Measurements from ENCODE around the gene SPAG8. TPM values are rescaled to one million over a fixed set of nuclear protein-coding genes. Genes with fewer than 3 reads are reported as not detected.

Gene SPAG8
- total and polyA plus RNA-seq, 10 of the 15 experiments (the other 5 are each of a cell fraction or from before 2014, with no cell fraction given), result 0.40 to 1.1 (median 0.72) TPM

GRCh38 chr9:35829084-35829763, 17.2 kb upstream of the SPAG8 start, which contains the start of gene TMEM8B (continued):
- TF ChIP-seq BCL3 (IDR thresholded peaks at IDR 0.05; ENCODE audit: borderline replicate concordance, insufficient read depth, low read depth, low read length, poor library complexity, severe bottlenecking), result no peak
- TF ChIP-seq POLR2A (IDR thresholded peaks at IDR 0.05; ENCODE audit: low read depth, low read length), result peak; percentile 76
- TF ChIP-seq NR2F1 (conservative IDR thresholded peaks at IDR 0.05), result 0 out of 2 replicates have a peak, but pooled peaks have one; percentile 16
- TF ChIP-seq BCL11A (IDR thresholded peaks at IDR 0.05; ENCODE audit: low read depth, low read length), result no peak
- 0 out of 2 replicates have a peak, but pooled peaks have one; percentile 42 for TF ChIP-seq BACH1 (IDR thresholded peaks at IDR 0.05; ENCODE audit: borderline replicate concordance)
- TF ChIP-seq, protein P1, sequence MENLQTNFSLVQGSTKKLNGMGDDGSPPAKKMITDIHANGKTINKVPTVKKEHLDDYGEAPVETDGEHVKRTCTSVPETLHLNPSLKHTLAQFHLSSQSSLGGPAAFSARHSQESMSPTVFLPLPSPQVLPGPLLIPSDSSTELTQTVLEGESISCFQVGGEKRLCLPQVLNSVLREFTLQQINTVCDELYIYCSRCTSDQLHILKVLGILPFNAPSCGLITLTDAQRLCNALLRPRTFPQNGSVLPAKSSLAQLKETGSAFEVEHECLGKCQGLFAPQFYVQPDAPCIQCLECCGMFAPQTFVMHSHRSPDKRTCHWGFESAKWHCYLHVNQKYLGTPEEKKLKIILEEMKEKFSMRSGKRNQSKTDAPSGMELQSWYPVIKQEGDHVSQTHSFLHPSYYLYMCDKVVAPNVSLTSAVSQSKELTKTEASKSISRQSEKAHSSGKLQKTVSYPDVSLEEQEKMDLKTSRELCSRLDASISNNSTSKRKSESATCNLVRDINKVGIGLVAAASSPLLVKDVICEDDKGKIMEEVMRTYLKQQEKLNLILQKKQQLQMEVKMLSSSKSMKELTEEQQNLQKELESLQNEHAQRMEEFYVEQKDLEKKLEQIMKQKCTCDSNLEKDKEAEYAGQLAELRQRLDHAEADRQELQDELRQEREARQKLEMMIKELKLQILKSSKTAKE (IDR thresholded peaks at IDR 0.05; ENCODE audit: low read depth, poor library complexity, severe bottlenecking), result no peak
- no peak for TF ChIP-seq JUNB (IDR thresholded peaks at IDR 0.05)
- TF ChIP-seq JUND (IDR thresholded peaks at IDR 0.05; ENCODE audit: low read depth, low read length), result no peak
- TF ChIP-seq, protein P2, sequence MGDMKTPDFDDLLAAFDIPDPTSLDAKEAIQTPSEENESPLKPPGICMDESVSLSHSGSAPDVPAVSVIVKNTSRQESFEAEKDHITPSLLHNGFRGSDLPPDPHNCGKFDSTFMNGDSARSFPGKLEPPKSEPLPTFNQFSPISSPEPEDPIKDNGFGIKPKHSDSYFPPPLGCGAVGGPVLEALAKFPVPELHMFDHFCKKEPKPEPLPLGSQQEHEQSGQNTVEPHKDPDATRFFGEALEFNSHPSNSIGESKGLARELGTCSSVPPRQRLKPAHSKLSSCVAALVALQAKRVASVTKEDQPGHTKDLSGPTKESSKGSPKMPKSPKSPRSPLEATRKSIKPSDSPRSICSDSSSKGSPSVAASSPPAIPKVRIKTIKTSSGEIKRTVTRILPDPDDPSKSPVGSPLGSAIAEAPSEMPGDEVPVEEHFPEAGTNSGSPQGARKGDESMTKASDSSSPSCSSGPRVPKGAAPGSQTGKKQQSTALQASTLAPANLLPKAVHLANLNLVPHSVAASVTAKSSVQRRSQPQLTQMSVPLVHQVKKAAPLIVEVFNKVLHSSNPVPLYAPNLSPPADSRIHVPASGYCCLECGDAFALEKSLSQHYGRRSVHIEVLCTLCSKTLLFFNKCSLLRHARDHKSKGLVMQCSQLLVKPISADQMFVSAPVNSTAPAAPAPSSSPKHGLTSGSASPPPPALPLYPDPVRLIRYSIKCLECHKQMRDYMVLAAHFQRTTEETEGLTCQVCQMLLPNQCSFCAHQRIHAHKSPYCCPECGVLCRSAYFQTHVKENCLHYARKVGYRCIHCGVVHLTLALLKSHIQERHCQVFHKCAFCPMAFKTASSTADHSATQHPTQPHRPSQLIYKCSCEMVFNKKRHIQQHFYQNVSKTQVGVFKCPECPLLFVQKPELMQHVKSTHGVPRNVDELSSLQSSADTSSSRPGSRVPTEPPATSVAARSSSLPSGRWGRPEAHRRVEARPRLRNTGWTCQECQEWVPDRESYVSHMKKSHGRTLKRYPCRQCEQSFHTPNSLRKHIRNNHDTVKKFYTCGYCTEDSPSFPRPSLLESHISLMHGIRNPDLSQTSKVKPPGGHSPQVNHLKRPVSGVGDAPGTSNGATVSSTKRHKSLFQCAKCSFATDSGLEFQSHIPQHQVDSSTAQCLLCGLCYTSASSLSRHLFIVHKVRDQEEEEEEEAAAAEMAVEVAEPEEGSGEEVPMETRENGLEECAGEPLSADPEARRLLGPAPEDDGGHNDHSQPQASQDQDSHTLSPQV (IDR thresholded peaks at IDR 0.05), result no peak
- no peak for TF ChIP-seq NR2C2 (IDR thresholded peaks at IDR 0.05; ENCODE audit: borderline replicate concordance, control insufficient read depth, insufficient read length, low read depth)

All from GM12878 (cell line).